B cell (primary cell): Measurements from ENCODE around the gene ERGIC1. TPM values are rescaled to one million over a fixed set of nuclear protein-coding genes. Genes with fewer than 3 reads are reported as not detected.

Experiments
- ATAC-seq: fragments of 200-7000 bp; cut with Tn5 transposase; one replicate; pipeline ENCODE4 v1.10.0; 2021; ENCODE audit warnings: low read depth, mild to moderate bottlenecking, moderate number of reproducible peaks, moderate library complexity
- CTCF ChIA-PET: fragments of 350-600 bp; sonication (Branson Sonifier 250); formaldehyde crosslinking; loops from one replicate; lab custom pipeline; 2021; ENCODE audit warnings: antibody characterized with exemption, inconsistent platforms; lab: Charles Lee
- POLR2A ChIA-PET: fragments of 350-600 bp; sonication (Branson Sonifier 250); formaldehyde crosslinking; loops from one replicate; lab custom pipeline; 2021; ENCODE audit warnings: antibody characterized with exemption; lab: Charles Lee
- DNase-seq: peaks from one replicate; pipeline ENCODE4 v3.0.0; 2013
- H2AFZ ChIP-seq: 2 replicates; pipeline ENCODE4 v1.6.1; 2012; ENCODE audit warnings: mild to moderate bottlenecking, low read depth, low read length; ENCODE audit not compliant: insufficient read depth, poor library complexity, severe bottlenecking
- H3K27ac ChIP-seq, 2 donors: 1 replicate in 1 of 2; 2 replicates in 1 of 2; pipeline ENCODE4 v1.5.1; 2012 to 2013; ENCODE audit warnings: low read length in 2 of 2, mild to moderate bottlenecking in 2 of 2, moderate library complexity in 1 of 2
- H3K27me3 ChIP-seq, 4 experiments: fragments of 200-600 bp in 1 of 4; sonication (generic) in 1 of 4; replicated peaks in 1 of 4; 1 replicate in 2 of 4; 2 replicates in 2 of 4; pipeline versions ENCODE4 v1.6.1 to v1.7.0; 2013 to 2016; ENCODE audit warnings: low read length in 3 of 4, mild to moderate bottlenecking in 2 of 4, mixed read lengths in 1 of 4, moderate library complexity in 1 of 4; ENCODE audit not compliant: insufficient read depth in 4 of 4, control insufficient read depth in 3 of 4; ENCODE audit errors: control extremely low read depth in 1 of 4
- H3K36me3 ChIP-seq, 2 experiments: replicated peaks in 1 of 2; 1 replicate in 1 of 2; 2 replicates in 1 of 2; pipeline versions ENCODE4 v1.6.1 to v1.7.1; 2013; ENCODE audit warnings: low read length in 1 of 2; ENCODE audit not compliant: insufficient read depth in 2 of 2, control insufficient read depth in 1 of 2; ENCODE audit errors: control extremely low read depth in 1 of 2, extremely low read depth in 1 of 2
- H3K4me1 ChIP-seq, 2 donors: fragments of 200-600 bp in 1 of 2; sonication (generic) in 1 of 2; 1 replicate in 1 of 2; 2 replicates in 1 of 2; pipeline versions ENCODE4 v1.5.1 to v1.6.1; 2013 to 2017; ENCODE audit warnings: low read length in 2 of 2; ENCODE audit not compliant: control insufficient read depth in 2 of 2, insufficient read depth in 2 of 2
- H3K4me2 ChIP-seq: replicated peaks from 2 replicates; pipeline ENCODE3; 2012; ENCODE audit warnings: mild to moderate bottlenecking, low read depth, low read length; ENCODE audit not compliant: poor library complexity, severe bottlenecking
- H3K4me3 ChIP-seq, 5 experiments: fragments of 200-600 bp in 1 of 5; sonication (generic) in 1 of 5; 1 replicate in 3 of 5; 2 replicates in 2 of 5; pipeline versions ENCODE4 v1.5.1 to v1.7.0; 2011 to 2016; ENCODE audit warnings: low read length in 4 of 5, mild to moderate bottlenecking in 4 of 5, low read depth in 2 of 5, control low read depth in 1 of 5, moderate library complexity in 1 of 5; ENCODE audit not compliant: insufficient read depth in 1 of 5; ENCODE audit errors: control extremely low read depth in 1 of 5, extremely low read depth in 1 of 5
- H3K79me2 ChIP-seq: fragments of 200-600 bp; sonication (generic); one replicate; pipeline ENCODE4 v1.6.0; 2016; ENCODE audit warnings: low read length; ENCODE audit not compliant: control insufficient read depth, insufficient read depth
- H3K9ac ChIP-seq: fragments of 200-600 bp; sonication (generic); 2 replicates; pipeline ENCODE4 v1.6.1; 2017; ENCODE audit warnings: mild to moderate bottlenecking, low read length, moderate library complexity
- H3K9me3 ChIP-seq, 3 donors: one replicate each; pipeline versions ENCODE4 v1.6.1 to v1.7.1; 2013; ENCODE audit warnings: low read length in 2 of 3; ENCODE audit not compliant: control insufficient read depth in 2 of 3, insufficient read depth in 1 of 3; ENCODE audit errors: control extremely low read depth in 1 of 3
- H4K20me1 ChIP-seq: 2 replicates; pipeline ENCODE4 v1.6.0; 2012; ENCODE audit warnings: mild to moderate bottlenecking, low read length; ENCODE audit not compliant: insufficient read depth, control insufficient read depth, poor library complexity, severe bottlenecking
- H3K27ac Mint-ChIP-seq: one replicate; pipeline ENCODE4 v1.8.0; 2021; ENCODE audit warnings: mixed read lengths
- H3K27me3 Mint-ChIP-seq: one replicate; pipeline ENCODE4 v1.8.0; 2021; ENCODE audit warnings: mixed read lengths
- H3K4me1 Mint-ChIP-seq: one replicate; pipeline ENCODE4 v1.8.0; 2021; ENCODE audit warnings: mixed read lengths
- H3K4me3 Mint-ChIP-seq: one replicate; pipeline ENCODE4 v1.8.0; 2021; ENCODE audit warnings: mixed read lengths
- H3K9me3 Mint-ChIP-seq: one replicate; pipeline ENCODE4 v1.8.0; 2022; ENCODE audit warnings: mixed read lengths; ENCODE audit not compliant: insufficient read depth
- CTCF ChIP-seq: fragments of 200-600 bp; IDR thresholded peaks from one replicate; pipeline ENCODE4 v1.8.0; 2022; ENCODE audit warnings: antibody characterized with exemption, mild to moderate bottlenecking
- EZH2 ChIP-seq: IDR thresholded peaks from 2 replicates; pipeline ENCODE4 v1.6.1; 2012; ENCODE audit warnings: borderline replicate concordance, low read depth, mild to moderate bottlenecking, moderate library complexity, low read length; ENCODE audit not compliant: insufficient read depth, poor library complexity, severe bottlenecking
- WGBS: methylation state at CpG from one replicate; pipeline ENCODE4 v1.1.5; 2013; ENCODE audit warnings: missing lambda C conversion rate; ENCODE audit not compliant: insufficient coverage; 5-methylcytosine and 5-hydroxymethylcytosine counted together
- intact Hi-C: fragments of 100-400 bp; cut with micrococcal nuclease; formaldehyde crosslinking; loops from one replicate; pipeline ENCODE4 v1.10.0; 2022
- polyA plus RNA-seq: library from polyadenylated mRNA; depleted of rRNA; stranded (reverse); fragments of >200 nt; gene quantifications from 2 replicates; pipeline ENCODE4 v1.2.3, GENCODE V29; 2012
- total RNA-seq, 2 donors: library from RNA; stranded (reverse); fragments of 120-200 nt in 1 of 2; gene quantifications; 1 replicate in 1 of 2; 2 replicates in 1 of 2; pipeline versions ENCODE4 v1.2.3 to v1.2.4, GENCODE V29; 2013 to 2022

Gene ERGIC1
- total and polyA plus RNA-seq, 2 donors (not counting 1 experiment from before 2014, with no cell fraction given), result 86.3 to 140 TPM

GRCh38 chr5:172864747-172865146, 30.7 kb downstream of the ERGIC1 start:
- Histone ChIP-seq H2AFZ (no peak overlapping the region), H3K4me1 (peaks cover 29 to 44% of the 10 kb centered on the region in 2 donors), H4K20me1 (peaks cover 78% of the 10 kb centered on the region), H3K9me3 (no peaks in the 10 kb centered on the region), H3K9ac (no peak overlapping the region), H3K4me3 (no peak overlapping the region), H3K36me3 (peaks cover 0 to 19% of the 10 kb centered on the region in 2 experiments), H3K79me2 (peaks cover 95% of the 10 kb centered on the region), H3K27ac (no peak overlapping the region), H3K27me3 (no peaks in the 10 kb centered on the region), H3K4me2 (no peak overlapping the region)
- ChIA-PET POLR2A (no interaction called here), CTCF (interaction anchor here (0.6 kb wide), 1 partner anchor 70 kb away, joined by 3 read pairs; no protein-coding TSS in a partner anchor)
- WGBS, result 97% methylated on average over 6 of the region's 7 CpGs
- intact Hi-C loops, result no loop called here
- Mint-ChIP-seq H3K4me1 (peaks cover 42% of the 10 kb centered on the region), H3K4me3 (no peak overlapping the region), H3K27me3 (no peaks in the 10 kb centered on the region), H3K27ac (no peak overlapping the region), H3K9me3 (no peaks in the 10 kb centered on the region)
- no peak for ATAC-seq
- DNase-seq, result no peak
- TF ChIP-seq EZH2 (no peak), CTCF (no peak)

GRCh38 chr5:172866378-172866777, 32.3 kb downstream of the ERGIC1 start:
- no peaks in the 10 kb centered on the region for H3K27me3 Mint-ChIP-seq
- no peak overlapping the region for H3K4me3 Mint-ChIP-seq
- intact Hi-C loops, result no loop called here
- Histone ChIP-seq H2AFZ (no peak overlapping the region), H3K4me2 (no peak overlapping the region), H3K9me3 (no peaks in the 10 kb centered on the region), H4K20me1 (peaks cover 82% of the 10 kb centered on the region), H3K27me3 (no peaks in the 10 kb centered on the region), H3K79me2 (peaks cover 95% of the 10 kb centered on the region), H3K9ac (no peak overlapping the region), H3K27ac (no peak overlapping the region), H3K4me3 (no peak overlapping the region), H3K36me3 (peaks cover 0 to 24% of the 10 kb centered on the region in 2 experiments), H3K4me1 (peaks cover 41 to 52% of the 10 kb centered on the region in 2 donors)
- H3K9me3 Mint-ChIP-seq, result no peaks in the 10 kb centered on the region
- TF ChIP-seq EZH2, result no peak
- no peak for TF ChIP-seq CTCF
- H3K27ac Mint-ChIP-seq, result no peak overlapping the region
- peaks cover 25% of the 10 kb centered on the region for H3K4me1 Mint-ChIP-seq
- CTCF ChIA-PET, result no interaction called here
- ATAC-seq (no peak), DNase-seq (no peak)
- WGBS, result 72% methylated on average over 4 of the region's 4 CpGs
- POLR2A ChIA-PET, result no interaction called here
